ENCODE results near the gene PYGB.
"Not testable (repeated sequence)": the region's sequence is repeated elsewhere in the genome, so short reads cannot be mapped to it uniquely, and the experiment has no call there.

PYGB gene

DNA sequence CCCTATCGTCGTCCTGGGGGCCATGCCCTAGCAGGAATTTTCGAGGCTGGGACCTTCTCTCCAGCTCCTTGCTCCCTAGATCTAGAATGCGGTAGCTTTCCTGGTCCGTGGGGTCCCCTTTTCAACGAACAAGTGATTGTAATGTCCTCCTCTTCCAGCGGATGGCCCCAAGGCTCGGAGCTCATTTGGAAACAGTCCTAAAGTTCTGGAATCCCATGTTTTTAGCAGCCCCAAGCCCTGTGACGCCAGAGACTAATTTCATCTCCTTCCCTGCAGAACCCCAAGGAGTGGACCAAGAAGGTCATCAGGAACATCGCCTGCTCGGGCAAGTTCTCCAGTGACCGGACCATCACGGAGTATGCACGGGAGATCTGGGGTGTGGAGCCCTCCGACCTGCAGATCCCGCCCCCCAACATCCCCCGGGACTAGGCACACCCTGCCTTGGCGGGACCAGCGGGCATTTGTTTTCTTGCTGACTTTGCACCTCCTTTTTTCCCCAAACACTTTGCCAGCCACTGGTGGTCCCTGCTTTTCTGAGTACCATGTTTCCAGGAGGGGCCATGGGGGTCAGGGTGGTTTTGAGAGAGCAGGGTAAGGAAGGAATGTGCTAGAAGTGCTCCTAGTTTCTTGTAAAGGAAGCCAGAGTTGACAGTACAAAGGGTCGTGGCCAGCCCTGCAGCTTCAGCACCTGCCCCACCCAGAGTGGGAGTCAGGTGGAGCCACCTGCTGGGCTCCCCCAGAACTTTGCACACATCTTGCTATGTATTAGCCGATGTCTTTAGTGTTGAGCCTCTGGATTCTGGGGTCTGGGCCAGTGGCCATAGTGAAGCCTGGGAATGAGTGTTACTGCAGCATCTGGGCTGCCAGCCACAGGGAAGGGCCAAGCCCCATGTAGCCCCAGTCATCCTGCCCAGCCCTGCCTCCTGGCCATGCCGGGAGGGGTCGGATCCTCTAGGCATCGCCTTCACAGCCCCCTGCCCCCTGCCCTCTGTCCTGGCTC, 48.5 kb downstream of the PYGB start:
- DNase-seq (ENCODE audit: low read depth in 3 of 3), result peak in 1 of 3 experiments; percentile 18

DNA sequence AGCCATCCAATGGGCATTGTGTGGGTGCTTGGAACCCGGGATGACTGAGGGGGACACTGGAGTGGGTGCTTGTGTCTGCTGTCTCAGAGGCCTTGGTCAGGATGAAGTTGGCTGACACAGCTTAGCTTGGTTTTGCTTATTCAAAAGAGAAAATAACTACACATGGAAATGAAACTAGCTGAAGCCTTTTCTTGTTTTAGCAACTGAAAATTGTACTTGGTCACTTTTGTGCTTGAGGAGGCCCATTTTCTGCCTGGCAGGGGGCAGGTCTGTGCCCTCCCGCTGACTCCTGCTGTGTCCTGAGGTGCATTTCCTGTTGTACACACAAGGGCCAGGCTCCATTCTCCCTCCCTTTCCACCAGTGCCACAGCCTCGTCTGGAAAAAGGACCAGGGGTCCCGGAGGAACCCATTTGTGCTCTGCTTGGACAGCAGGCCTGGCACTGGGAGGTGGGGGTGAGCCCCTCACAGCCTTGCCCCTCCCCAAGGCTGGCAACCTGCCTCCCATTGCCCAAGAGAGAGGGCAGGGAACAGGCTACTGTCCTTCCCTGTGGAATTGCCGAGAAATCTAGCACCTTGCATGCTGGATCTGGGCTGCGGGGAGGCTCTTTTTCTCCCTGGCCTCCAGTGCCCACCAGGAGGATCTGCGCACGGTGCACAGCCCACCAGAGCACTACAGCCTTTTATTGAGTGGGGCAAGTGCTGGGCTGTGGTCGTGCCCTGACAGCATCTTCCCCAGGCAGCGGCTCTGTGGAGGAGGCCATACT, 49.4 kb downstream of the PYGB start:
- no peak for DNase-seq (ENCODE audit: low read depth in 3 of 3)

DNA sequence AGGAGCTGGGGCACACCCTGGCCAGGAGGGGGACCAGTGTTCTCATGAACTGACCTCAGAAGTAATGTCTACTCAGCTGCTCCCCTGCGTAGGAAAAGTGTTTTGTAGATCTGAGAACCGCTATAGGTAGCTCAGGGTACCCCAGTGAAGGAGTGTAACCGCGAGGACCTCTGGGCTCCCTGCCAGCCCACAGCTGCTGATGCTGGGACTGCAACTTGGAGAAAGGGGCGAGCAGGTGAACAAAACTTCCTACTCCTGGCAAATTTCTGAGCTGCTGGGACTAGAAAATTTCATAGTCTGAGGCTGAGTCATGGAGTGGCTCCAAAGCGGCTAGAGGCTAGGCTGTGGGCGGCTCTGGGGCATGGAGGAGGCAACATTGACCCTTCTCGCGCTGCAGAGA, 51.9 kb downstream of the PYGB start:
- no peak for DNase-seq (ENCODE audit: low read depth in 3 of 3)

GRCh38 chr20:25300496-25301170, 52.7 kb downstream of the PYGB start:
- no peak for DNase-seq (ENCODE audit: low read depth in 3 of 3)

DNA sequence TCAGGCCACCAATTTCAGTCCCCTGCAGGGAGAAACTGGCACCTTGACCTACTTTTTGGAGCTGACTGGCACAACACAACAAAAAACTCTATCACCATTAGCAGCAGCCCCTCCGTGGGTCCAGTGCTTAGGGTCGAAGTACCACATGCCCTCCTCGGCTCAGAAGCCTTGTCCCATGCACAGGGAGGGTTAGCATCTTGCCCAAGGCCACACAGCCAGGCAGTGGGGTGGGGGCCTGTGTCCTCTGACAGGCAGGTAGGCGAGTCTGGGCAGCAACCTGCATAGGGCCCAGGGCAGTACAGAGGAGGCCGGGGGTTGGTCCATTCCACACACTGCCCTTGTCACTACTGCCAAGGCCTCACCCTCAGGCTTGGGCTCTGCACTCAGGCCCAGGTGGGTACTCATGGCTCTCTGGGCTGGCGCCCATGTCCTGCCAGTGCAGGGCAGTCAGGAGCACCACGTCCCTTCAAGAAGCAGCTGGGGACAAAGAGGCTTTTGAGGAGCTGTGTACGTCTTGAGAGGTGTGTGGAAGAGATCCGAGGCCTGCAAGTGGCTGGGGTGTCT, 53.6 kb downstream of the PYGB start:
- no peak for DNase-seq (ENCODE audit: low read depth in 3 of 3)

DNA sequence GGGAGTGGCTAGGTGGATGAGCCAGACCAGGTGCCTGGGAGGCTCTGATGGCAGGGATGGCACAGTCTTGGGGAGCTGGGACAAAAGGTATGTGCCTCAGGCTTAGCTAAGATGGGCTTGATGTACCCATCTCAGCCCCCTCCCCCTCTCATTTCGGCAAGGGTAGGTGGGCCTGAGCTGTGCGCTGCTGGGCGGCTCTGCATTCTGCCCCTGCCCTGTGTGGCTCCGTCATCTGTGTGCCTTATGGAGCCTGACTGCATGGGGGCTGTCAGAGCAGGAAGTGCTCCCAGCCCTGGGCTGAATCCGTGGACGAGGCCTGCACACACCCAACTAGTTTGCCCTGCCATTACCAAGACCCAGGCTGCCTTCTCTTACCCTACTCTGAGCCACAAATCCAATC, 54.7 kb downstream of the PYGB start:
- DNase-seq (ENCODE audit: low read depth in 3 of 3), result no peak

DNA sequence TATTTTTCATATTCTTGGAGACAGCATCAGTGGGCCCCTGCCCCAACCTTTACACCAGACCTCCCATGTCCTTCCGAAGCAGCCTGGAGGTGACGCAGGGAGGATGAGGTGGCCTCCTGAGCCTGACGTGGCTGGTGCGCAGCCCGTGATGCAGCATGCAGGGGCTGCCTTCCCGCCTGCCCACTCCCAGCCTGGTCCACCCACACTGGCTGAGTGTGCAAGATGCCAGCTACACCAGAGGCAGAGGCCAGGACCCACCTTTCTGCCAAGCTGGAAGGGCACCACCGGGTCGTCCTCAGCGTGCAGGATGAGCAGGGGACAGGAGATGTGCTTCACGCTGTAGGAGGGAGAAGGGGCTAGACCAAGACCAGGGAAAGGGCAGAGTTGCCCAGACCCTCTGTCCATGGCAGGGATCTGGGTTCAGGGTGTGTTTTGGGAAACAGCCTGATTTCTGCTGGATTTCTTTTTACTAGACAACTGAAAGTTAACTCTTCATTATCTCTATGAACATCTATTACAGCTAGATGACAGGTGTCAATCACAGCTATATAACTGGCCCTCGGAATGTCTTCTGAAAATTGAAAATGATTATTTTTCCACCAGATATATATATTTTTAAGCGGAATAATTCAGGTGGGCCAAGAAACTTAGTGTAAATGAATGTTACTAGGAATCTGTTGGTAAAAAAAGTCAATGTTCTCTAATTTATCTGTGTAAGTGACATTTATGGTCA, 55.6 kb downstream of the PYGB start:
- no peak for DNase-seq (ENCODE audit: low read depth in 3 of 3)

DNA sequence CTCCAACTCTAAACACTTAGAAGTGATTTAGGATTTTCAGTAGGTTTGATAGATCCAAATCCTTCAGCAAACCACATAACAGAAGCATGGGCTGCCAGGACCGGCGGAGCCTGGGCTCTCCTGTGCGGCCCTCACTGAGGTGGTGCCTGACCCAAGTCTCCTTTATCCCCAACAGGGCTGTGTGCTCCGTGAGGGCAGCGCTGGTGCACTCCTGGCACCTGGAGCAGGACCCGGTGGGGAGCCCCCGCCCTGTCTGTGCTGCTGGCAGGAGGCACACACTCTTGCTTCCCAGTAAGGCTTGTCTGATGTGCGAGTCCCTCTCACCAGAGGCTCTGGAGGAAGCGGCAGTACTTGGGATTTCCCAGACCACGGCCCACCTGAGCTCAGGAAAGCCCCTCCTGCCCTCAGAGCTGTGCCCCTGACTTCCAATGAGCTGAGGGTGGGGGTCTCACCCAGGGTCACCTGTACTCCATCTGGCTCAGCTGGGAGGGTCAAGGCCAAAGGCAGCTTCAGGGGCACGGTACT, 56.2 kb downstream of the PYGB start:
- DNase-seq (ENCODE audit: low read depth in 3 of 3), result no peak

GRCh38 chr20:25306991-25307903, 59.4 kb downstream of the PYGB start:
- no peak for DNase-seq (ENCODE audit: low read depth in 3 of 3)

DNA sequence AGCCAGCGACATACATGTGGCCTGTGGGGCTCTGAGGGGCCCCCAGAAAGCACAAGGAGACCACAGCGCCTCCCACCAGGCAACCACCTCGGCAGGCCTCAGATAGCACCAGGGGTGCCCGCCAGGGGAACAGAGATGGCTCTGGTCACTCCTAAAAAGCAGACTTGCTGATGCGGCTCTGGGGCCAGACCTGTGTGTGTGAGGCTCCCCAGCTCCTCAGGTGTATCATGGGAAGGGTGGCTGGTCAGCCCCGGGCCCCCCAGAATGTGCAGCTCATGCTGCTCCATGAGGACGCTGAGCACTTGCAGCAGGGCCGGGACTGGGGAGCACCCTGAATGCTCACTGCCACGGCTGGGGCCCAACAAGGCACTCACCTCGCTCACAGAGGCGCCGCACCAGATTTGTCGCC, 60.2 kb downstream of the PYGB start:
- no peak for DNase-seq (ENCODE audit: low read depth in 3 of 3)

DNA sequence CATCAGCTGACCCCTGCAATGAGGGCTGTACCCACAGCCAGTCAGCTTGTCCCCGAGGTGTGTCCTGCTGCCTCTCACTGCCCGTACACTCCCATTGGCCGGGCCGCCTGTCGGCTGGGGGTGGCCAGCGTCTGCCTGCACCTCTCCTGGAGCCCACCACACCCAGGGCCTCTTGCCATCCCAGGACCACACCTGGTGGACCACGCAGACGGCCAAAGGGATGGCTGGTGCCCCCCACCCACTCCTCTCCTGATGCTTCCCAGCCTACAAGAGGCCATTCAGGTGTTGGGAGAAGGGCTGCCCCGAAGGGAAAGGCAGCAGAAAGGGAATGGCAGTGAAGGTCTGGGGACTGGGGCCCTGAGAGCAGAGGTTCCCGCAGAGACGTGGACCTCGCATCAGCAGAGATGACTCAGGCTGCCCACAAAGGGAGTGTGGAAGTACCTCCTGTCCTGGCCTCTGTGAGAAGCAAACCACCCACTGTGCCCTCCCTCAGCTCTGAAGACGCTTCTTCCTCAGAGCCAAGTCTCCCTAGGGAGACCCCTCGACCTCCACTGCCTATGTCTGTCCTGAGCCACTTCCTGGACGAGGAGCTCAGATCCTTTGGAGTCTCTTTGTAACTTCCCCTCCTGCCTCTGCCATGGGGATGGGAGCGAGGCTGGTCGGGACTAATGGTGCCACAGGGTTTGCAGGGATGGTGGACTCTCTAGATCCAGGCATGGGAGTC, 60.9 kb downstream of the PYGB start:
- DNase-seq (ENCODE audit: low read depth in 3 of 3), result no peak

DNA sequence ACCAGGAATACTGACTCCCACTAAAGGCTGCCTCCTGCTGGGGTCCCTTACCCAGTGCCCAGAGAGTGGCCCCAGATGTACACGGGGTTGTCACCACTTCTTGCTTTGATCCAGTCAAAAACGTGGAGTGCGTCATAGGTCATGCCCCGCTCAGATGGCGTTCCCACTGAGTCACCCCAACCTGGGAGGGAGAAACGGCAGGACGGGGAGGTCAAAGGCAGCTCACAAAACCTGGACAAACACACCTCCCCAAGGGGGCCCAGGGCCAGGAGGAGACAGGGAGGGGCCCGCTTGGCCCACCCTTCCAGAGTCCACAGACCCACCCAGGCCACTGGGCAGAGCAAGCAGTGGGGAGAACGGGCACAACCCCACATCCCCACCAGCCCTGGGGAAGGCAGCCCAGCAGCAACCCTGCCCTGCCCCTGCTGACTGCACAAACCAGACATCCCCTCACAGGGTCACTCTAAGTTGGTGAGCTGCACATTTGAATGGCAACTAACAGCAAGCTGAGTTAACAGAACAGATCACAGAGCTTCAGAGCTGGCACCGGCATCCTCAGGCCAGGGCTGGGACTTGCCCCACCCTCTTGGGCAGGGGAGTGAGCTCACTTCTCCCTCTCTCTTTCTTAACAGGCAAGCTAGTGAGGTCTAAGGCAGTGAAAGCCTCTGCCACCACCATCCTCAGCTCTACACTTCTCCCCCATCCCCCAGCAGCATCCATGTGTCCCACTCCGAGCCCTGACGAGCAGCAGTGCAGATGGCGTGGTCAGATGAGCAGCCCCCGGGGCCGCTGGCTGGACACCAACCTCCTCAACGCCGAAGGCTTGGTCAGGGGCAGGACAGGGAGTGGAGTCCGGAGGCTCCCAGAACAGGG, 61.7 kb downstream of the PYGB start:
- DNase-seq (ENCODE audit: low read depth in 3 of 3), result no peak

- peak in 2 of 3 experiments; percentile 29 to 49 for DNase-seq (ENCODE audit: low read depth in 3 of 3)
Measured at GRCh38 chr20:25310268-25310920, 62.5 kb downstream of the PYGB start.

DNA sequence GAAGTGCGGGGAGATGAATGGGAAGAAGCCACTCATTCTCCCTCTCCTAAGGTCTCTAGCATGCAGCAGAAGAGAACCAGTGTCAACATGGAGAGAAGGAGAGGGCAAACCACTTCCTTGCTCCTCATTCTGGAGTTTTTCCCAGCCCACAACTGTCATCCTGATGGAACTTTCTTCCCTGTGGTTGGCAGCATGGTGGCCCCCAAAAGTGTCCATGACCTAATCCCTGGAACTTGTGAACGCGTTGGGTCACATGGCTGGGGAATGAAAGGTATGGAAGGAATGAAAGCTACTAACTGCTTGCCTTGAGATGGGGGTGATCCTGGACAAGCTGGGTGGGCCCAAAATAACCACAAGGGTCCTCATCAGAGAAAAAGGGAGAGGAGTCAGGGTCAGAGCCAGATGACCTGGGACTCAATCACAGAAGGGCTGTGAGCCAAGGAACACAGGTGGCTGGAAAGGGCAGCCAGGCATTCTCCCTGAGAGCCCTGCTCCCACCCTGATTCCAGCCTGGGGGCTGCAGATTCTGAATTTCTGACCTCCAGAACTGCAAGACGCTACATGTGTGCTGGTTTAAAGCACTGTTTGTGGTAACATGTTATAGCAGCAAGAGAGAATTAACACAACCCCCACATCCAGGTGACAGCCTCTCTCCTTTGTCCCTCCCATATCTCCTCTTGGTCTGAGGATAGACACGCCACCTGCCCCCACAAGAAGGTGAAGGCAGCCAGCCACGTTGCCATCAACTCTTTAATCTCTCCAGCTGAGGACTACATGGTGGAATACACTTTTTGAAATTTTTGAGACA, 63.2 kb downstream of the PYGB start:
- DNase-seq (ENCODE audit: low read depth in 3 of 3), result no peak

DNA sequence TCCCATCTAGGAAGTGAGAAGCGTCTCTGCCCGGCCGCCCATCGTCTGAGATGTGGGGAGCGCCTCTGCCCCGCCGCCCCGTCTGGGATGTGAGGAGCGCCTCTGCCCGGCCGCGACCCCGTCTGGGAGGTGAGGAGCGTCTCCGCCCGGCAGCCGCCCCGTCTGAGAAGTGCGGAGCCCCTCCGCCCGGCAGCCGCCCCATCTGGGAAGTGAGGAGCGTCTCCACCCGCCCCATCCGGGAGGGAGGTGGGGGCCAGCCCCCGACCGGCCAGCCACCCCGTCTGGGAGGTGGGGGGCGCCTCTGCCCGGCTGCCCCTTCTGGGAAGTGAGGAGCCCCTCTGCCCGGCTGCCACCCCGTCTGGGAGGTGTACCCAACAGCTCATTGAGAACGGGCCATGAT, 64.8 kb downstream of the PYGB start:
- DNase-seq (ENCODE audit: low read depth in 3 of 3), result not testable (repeated sequence)

GRCh38 chr20:25313593-25313992, 65.7 kb downstream of the PYGB start:
- DNase-seq (ENCODE audit: low read depth in 3 of 3), result no peak
